Adipose tissue (tissue), 3 donors: ENCODE data around the gene ALDH3B1. TPM values are rescaled to one million over a fixed set of nuclear protein-coding genes. Genes with fewer than 3 reads are reported as not detected.

ENCODE experiments used
- H3K27ac ChIP-seq: one replicate; pipeline ENCODE4 v1.5.1; 2013; ENCODE audit warnings: low read depth, low read length
- WGBS, 3 donors: extraction: QIAGEN DNeasy Blood & Tissue Kit; methylation state at CpG; one replicate each; pipeline ENCODE4 v1.1.7; 2013; 5-methylcytosine and 5-hydroxymethylcytosine counted together
- polyA plus RNA-seq, 3 donors: library from polyadenylated mRNA; stranded (reverse); fragments of 200-250 nt; gene quantifications; one replicate each; pipeline ENCODE4 v1.2.3, GENCODE V29; 2013
- donor health status: healthy with polysubstance abuse.
- donor health status: Bipolar disorder and iron deficiency.
- donor health status: healthy.

Gene ALDH3B1
- polyA plus RNA-seq, 3 donors = 3.1 to 8.7 (median 6.9) TPM

DNA sequence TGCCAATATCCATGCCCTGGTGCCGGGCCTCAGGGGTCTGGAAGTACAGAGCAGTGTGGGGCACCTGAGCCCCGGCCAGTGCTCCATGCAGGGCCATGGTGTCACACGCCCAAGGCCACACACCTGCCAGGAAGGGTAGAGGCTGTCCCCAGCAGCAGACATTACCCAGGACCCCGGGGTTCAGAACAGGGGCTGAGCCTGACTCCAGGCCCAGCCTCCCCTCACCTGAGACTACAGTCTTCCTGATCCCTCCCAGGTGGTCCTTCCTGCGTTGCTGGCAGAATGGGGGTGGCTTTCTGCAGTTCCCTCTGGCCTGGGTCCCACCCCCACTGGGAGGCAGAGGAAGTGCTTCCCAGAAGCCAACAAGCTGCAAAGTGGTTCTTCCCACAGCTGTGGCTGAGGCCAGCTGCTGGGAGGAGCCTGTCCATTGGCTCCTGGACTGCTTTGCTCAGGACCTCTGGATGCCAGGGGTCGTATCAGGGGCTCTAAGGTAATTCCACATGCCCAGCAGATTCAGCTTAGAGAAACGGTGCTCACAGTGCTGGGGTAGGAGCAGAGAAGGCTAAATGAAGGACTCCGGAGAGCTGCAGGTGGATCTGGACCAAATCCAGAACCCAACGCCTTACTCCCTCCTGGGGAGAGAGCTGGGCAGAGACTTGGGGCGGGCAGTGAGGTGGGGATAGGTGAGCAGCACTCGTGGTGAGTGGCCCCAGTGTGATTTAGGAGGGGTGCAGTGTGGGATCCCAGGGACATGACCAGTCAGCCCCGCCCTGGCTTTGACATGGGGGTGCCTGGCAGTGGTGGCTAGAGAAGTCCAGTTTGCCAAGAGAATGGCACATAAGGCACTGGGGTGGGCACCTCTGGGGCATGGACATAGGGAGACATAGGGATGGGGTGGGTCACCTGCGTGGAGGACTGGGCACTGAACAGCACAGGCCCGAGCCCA lies 41.3 kb downstream of the ALDH3B1 start:
- 67 to 83% (median 79%) methylated on average over 14 of the region's 14 CpGs for WGBS, 3 donors
- no peak overlapping the region for H3K27ac ChIP-seq

DNA sequence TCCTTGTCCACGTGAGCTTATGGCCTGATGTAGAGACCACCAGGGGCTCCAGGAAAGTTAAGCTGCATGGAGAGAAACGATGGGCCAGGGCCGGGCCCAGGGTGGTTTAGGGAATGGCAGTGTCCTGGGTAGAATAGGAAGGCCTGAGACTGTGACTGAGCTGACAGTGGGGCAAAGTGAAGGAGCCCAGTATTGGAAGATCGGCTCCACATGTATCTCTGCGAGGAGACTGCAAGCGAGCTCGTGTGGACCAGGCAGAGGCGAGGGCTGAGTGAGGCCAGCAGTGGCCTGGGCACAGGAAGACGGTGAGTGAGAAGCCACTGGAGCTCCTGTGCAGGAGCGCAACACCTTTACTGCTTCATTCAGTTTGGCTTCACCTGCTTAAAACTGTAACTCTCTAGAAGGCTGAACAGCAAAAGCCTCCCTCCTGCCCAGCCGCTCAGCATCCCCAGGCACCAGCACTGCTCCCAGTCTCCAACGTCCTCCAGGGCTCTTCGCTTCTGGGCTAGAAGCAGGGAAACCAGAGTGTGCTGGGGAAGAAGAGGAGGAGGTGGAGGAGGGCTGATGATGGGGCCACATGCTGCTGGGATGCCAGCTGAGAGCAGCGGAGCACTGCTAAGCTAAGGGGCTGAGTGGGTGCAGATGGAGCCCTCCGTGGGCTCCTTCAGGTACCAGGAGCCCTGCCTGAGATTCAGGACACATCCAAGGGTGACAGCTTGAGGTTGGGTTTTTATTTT lies 42.2 kb downstream of the ALDH3B1 start:
- H3K27ac ChIP-seq = no peak overlapping the region
- WGBS, 3 donors = 84 to 91% (median 91%) methylated on average over 15 of the region's 15 CpGs

DNA sequence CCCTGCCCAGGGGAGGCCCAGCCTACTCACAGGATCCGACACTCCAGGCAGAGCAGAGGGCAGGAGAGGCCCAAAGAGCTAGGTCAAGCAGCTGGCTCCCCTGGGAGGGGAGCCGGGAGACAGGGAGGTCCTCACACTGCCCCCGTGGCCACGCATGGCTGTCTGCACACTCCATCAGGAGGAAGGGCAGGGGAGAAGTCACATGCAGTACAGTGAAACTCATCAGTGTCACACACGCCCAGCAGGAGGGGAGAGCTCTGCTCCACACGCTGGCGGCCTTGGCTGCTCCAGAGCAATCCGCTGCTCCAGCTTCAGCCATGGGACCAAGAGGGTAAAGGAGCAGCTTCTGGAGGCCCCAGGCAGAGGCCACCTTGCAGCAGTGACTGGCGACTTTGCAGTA lies 43.0 kb downstream of the ALDH3B1 start:
- no peak overlapping the region for H3K27ac ChIP-seq
- 49 to 71% (median 65%) methylated on average over 9 of the region's 9 CpGs for WGBS, 3 donors

DNA sequence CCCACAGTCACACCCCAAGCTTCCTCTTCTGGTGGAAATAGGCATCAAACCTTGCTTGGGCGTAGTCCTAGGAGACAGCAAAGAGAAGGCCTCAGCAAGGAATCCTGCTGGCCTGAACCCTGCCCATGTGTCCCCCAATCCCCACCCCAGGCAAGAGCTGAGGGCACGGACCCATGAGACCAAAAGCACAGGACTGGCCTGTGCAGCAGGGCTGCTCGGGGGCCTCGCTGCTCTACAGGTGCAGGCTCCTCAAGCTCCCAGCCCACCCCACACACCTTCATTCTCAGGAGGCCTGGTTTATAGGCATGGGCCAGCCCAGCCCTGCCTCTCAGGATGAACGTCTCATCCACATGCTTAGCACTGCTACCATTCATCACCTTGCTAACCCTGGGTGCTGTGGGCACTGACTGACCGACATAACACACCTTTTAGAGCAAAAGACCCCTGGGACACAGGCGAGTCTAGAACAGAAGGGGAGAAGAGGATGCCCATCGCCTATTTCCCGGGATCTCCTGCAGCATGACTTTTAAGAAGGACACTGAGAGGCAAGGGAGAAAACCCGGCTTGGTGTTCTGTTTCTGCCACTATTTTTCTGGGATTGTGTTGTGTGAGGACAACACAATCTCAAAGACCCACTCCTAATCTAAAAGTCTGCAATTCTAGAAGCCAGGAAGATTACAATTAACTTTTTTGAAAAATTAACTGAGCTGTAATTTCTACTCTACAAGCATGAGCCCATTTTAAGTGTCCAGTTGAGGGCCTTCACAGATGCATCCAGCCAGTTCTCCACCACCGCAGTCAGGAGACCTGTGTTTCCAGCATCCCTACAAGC lies 44.1 kb downstream of the ALDH3B1 start:
- no peak overlapping the region for H3K27ac ChIP-seq
- 85 to 92% (median 91%) methylated on average over 11 of the region's 11 CpGs for WGBS, 3 donors

DNA sequence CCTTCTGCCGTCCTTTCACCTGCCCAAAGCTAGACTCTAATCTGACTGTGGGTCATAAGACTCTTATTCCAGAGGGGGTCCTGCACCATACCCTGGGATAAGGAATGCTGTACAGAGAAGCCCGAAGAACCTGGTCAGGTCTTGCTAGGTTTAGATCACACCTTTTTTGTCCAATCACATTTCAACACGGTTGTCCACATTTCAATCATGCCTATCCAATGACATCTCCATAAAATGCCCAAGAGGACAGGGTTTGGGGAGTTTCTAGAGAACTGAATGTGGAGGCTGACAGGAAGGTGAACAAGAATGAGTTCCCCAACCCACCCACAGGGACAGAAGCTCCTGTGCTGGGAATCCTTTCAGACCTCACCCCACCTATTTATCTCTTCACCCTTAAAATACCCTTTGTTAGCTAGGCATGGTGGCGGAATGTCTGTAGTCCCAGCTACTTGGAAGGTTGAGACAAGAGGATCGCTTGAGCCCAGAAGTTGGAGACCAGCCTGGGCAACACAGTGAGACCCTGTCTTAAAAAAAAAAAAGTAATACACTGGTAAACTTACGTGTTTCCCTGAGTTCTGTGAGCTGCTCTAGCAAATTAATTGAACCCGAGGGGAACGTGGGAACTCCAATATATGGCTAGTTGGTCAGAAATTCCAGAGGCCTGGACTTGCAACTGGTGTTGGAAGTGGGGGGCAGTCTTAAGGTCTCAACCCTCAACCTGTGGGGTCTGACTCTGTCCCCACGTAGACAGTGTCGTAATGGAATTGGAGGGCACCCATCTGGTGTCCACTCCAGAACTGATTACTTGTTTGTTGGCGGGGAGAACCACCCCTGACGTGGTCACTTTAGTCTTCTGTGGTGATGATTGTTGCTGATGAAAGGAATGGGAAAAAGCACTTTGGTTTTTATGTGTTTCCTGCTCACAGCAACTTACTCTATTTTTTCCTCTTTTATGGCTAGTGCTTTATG lies 46.5 kb downstream of the ALDH3B1 start:
- H3K27ac ChIP-seq = no peak overlapping the region
- 89 to 94% (median 93%) methylated on average over 12 of the region's 12 CpGs for WGBS, 3 donors

DNA sequence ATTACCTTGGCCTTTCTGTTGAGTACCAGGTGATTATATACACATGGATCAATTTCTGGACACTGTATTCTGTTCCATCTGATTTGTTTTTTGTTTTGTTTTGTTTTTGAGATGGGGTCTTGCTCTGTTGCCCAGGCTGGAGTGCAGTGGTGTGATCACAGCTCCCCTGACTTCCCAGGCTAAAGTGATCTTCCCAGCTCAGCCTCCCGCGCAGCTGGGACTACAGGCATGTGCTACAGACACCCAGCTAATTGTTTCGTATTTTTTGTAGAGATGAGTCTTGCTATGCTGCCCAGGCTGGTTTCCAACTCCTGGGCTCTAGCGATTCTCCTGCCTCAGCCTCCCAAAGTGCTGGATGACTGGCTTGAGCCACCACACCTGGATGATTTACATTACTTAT lies 47.7 kb downstream of the ALDH3B1 start:
- no peak overlapping the region for H3K27ac ChIP-seq
- 95 to 98% (median 97%) methylated on average over 4 of the region's 4 CpGs for WGBS, 3 donors

DNA sequence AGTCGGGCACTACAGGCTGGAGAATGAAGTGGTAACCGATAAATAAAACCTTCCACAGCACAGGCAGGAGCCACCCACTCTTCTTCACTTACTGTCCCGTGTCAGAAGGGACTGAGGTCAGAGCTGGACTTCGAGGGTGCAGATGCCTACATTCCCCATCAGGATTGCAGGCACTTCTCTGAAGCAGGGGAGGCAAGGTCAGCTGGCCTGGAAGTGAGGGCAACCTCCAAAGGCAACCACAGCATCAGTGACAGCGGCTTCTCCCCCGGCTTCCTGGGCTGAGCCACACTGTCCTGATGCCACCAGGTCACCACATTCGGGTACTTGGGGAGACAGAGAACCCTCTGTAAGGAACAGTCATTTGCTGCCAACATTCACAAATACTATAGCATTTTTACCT lies 51.4 kb downstream of the ALDH3B1 start:
- 94 to 97% (median 96%) methylated on average over 7 of the region's 7 CpGs for WGBS, 3 donors
- H3K27ac ChIP-seq = no peak overlapping the region

DNA sequence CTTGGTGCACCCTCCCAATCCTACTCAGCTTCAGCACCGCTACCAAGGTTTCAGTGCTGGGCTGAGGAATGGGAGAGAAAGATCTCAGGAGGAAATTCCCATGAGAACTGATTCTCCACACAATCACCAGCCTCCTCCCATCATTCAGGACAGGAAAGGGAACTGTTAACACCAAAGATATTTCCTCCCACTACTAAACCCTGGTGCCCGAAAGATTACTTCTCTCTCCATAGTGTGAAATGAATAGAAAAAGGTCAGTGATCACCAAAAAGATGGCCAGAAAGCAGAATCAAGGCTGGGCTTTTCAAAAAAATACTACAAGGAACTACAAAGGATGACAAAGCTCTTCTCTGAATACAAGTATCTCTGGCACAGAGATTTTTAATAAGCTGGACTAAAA lies 54.8 kb downstream of the ALDH3B1 start:
- WGBS, 3 donors = 73 to 93% (median 75%) methylated on average over 2 of the region's 2 CpGs

DNA sequence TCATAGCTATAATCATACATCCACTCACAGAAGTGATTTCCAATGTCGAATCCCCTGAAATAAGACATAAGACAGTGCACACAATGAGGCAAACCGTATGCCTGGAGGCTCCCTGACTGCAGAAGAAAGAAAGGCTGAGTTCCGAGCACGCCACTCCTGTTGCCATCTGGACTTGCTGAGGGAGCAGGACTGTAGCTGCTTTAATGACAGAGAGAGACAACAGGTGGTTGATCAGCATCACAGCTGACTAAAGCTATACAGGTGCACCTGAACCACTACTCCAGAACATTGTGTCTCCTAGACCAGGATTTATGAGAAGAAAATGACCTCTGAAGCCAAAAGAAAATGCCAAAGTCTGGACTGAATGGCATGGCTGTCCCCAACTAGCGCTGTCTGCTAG lies 55.7 kb downstream of the ALDH3B1 start:
- WGBS, 3 donors = 92 to 96% (median 94%) methylated on average over 5 of the region's 5 CpGs
- no peak overlapping the region for H3K27ac ChIP-seq

More for the DNA sequence above, 54.8 kb downstream of the ALDH3B1 start:
- H3K27ac ChIP-seq = no peak overlapping the region

DNA sequence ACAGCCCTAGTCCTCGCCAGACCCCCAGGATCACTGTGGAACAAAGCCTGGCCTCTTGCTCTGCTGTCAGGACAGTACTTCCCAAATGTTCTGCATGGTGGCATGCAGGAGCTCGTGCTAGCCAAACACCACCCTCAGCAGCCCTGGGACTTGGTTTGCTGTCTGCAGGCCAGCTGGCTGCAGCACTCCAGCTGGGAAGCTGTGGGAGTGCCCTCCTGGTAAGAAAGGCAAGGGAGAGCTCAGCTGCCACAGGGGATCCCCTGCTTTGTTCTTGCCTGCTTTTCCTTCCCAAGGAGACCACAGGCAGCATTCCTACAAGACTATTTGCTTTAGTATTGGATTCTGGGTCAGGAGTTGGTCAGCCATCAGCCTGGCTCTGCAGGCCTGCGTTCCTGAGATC lies 56.6 kb downstream of the ALDH3B1 start:
- no peak overlapping the region for H3K27ac ChIP-seq
- 79 to 96% (median 90%) methylated on average over 3 of the region's 3 CpGs for WGBS, 3 donors

DNA sequence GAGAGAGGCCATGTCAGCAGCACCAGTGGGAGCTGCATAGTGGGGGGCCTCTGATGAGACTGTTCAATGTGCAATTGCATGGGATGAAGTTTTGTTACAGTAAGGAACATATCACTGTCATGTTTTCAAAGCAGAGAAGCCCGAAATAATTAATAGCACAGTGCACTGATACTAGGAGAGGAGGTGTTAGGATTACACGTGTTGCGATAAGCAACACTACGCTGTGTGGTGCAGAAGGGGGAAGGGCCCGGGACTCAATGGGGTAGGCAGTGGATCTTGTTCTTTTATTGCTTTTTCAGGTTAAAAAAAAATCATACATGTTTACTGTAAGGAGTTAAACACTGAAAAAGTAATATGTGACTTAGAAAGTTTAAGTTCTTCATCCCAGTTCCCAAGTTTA lies 57.9 kb downstream of the ALDH3B1 start:
- 89 to 94% (median 93%) methylated on average over 5 of the region's 5 CpGs for WGBS, 3 donors
- no peak overlapping the region for H3K27ac ChIP-seq

DNA sequence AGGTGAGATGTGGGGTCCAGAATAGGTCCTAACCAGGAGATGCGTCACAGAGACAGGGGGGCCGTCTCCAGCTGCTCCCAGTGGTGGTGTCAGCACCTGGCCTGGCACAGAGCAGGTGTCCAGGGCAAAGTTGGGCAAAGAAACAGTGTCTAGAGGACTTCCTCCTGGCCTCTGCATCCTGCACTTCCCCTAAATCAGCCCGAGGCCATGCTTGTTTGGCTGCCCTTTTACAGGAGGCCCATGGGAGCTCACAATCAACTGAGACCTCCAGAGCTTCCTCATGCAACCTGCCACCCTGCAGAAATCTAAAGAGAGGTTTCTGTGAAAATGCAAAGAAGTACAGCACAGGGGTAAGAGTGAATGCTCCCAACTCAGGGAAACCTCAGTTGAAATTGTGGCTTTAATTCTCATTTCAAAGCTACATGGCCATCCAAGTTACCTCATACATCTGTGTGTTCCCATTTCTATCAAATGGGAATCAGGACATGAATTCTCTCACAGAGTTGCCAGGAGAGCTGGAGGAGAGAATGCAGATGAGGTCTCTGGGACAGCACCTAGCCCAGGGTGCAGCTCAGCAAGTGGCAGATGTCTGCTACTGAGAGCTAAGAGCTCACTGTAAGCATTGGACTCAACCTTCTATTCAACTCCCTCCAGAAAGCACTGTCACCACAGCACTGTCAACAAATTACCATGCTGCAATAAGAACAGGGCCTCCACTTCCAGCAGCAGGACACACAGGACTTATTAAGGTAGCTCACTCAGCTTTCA lies 61.3 kb downstream of the ALDH3B1 start:
- WGBS, 3 donors = 72 to 81% (median 75%) methylated on average over 3 of the region's 3 CpGs
- no peak overlapping the region for H3K27ac ChIP-seq

DNA sequence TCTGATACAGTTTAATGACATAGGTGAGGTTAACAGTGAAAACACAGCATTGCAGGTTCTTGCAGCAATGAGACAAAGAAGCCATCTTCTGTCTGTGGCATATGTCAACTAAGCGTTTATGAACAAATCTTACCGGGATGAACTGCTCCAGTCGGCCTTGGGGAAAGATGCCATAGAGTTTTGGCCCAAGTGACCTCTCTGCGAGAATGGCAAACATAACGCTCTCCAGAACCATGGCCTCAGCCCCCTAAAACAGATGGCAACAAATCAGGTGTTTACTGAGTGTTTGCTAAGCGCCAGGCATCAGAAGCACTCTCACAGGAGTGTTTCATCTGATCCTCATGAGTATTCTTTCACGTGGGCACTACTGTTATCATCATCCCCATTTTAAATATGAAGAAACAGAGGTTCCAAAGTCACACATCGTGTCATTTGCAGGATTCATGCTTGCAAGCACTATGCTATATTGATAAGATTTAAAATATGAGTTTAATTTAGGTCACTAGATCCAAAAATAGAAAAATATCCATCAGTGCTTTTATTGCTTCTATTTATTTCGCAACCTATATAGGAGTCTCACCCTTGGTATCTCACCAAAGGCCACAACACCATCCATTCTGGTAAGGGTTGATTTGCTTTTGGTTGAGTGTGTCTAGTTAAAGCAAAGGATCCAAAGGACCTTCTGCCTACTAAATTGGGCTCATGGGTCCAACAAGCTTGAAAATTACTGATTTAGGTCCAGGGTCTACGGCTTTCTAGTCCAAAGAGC lies 64.6 kb downstream of the ALDH3B1 start:
- no peak overlapping the region for H3K27ac ChIP-seq
- WGBS, 3 donors = 46 to 90% (median 88%) methylated on average over 10 of the region's 10 CpGs

DNA sequence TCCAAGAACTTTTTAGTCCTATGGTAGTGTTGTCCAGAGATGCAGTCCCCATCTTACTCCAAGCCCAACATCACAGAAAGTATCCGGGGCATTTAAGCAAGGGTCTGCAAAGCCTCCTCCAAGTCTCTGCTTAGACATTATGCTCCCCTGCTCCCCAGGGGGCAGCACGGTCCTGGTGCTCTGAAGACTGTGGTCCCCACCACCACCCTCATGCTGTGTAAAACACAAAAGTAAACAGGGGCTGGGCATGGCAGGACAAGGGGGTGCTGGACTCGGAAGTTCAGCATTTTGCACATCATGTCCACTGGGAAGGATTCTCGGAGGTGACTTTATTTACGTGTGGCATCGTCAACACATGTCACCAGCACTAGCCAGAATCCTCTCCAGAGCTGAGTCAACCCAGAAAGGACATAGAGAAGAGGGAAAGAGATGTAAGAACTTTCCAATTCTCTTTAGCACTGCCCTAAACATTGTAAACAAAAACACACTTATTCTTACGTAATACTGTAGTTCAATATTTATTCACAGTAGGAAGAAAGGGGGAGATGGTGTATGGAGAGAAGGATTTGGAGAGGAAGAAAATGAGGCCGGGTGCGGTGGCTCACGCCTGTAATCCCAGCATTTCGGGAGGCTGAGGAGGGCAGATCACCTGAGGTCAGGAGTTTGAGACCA lies 66.4 kb downstream of the ALDH3B1 start:
- 74 to 88% (median 86%) methylated on average over 11 of the region's 11 CpGs for whole genome bisulfite sequencing, 3 donors
- no peak overlapping the region for H3K27ac ChIP-seq

DNA sequence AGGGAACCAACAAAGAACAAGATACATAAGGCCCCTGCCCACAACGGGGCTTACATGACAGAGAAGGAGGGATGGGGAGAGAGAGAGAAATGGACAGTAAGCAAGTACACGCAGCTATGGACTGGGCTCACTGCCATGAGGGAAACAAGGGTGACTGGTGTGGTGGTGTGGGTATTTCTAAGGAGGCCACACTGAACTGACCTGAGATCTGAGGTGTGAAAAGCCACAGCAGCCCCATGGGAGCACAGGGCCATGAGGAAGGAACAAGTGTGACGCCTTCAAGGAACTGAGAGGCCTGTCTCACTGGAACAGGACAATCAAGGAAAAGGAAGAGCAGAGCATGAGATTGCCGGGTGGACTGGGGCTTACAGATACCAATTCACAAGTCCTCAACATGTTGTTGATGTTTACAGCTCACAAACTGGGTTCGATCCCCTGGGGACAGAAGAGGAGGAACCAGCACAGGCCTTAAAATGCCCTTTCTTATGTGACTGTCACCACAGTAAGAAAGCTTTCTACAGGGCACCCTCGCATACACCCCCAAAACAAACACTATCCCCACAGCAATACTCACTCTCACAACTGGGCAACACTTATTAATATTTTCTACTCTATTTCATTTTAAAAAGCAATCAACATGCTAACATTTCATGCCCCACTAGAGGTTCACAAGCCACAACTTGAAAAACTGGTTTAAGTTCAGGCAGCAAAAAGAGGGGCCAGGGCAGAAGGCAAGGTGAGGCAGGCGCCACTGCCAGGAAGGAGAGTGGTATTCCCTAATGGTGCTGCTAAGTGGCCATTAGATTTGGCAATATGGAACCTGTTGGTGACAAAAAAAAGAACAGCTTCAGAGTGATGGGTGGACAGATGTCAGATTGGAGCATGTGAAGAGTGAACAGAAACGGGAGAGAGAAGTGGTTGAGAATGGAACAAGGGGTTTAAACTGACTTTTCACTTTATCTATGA lies 67.8 kb downstream of the ALDH3B1 start:
- no peak overlapping the region for H3K27ac ChIP-seq
- 70 to 82% (median 80%) methylated on average over 8 of the region's 8 CpGs for WGBS, 3 donors
